Activated CD4-positive, alpha-beta T cell treated with anti-CD3 and anti-CD28 coated beads, Interleukin-2, amount 50 U/mL, for 48 hours (primary cell): Measurements from ENCODE around the gene MRPL51.

Experiments used
- DNase-seq, 2 experiments: peaks; one replicate each; pipeline ENCODE4 v3.0.0-alpha.2; 2020

MRPL51 gene

DNA sequence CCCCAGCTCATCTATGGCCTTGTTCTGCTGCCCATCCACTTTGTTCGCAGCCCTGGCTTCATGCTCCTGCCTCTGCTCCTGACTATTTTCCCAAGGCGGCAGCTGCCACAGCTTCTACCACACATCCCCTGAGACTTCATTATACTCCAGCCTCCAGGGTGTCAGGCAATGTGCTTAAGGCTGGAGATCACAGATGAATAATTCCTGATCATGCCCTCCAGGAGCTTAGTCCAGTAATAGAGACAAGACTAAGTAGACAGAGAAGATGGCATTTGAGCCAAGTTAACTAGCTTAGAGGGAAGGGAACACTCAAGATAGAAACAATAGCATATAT, 34.1 kb downstream of the MRPL51 start:
- no peak for DNase-seq

- DNase-seq: no peak
Observed at GRCh38 chr12:6458281-6459003, 34.6 kb downstream of the MRPL51 start.

DNA sequence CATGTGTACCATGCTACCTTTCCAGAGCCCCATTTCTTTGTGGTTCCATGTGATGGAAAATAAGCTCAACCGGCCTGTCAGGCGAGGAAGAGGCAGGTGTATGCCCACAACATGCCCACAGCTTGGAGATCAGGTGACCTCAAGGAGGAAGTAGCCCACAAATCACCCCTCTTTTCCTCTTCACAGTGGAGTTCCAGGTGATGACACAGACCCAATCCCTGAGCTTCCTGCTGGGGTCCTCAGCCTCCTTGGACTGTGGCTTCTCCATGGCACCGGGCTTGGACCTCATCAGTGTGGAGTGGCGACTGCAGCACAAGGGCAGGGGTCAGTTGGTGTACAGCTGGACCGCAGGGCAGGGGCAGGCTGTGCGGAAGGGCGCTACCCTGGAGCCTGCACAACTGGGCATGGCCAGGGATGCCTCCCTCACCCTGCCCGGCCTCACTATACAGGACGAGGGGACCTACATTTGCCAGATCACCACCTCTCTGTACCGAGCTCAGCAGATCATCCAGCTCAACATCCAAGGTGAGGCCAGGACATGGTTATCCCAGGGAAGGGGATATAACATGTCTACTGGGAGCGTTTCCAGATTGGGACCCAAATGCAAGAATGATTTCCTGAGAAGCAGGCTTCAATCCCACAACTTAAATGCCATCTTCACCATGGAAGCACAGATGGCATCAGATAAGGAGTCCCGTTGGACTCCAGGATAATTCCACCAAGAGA, 35.7 kb downstream of the MRPL51 start:
- DNase-seq: no peak

DNA sequence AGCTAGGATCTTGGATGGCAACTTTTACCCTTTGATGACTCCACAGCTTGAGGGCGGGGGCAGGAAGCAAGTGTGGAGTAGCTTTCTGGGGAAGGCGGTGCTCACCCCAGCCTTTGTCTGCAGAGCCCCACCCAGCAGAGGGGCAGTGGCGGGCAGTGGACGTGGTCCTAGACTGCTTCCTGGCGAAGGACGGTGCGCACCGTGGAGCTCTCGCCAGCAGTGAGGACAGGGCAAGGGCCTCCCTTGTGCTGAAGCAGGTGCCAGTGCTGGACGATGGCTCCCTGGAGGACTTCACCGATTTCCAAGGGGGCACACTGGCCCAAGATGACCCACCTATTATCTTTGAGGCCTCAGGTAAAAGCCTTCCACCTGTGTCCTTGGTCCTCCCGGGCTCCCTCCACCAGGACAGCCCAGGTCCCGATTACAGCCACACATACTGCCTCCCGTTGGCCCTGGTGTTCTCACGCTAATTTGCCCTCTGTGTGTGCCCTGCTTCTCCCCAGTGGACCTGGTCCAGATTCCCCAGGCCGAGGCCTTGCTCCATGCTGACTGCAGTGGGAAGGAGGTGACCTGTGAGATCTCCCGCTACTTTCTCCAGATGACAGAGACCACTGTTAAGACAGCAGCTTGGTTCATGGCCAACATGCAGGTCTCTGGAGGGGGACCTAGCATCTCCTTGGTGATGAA, 40.0 kb downstream of the MRPL51 start:
- DNase-seq: peak in 1 of 2 experiments; percentile 66

GRCh38 chr12:6452245-6452943, 40.7 kb downstream of the MRPL51 start:
- DNase-seq: peak in 1 of 2 experiments; percentile 42

DNA sequence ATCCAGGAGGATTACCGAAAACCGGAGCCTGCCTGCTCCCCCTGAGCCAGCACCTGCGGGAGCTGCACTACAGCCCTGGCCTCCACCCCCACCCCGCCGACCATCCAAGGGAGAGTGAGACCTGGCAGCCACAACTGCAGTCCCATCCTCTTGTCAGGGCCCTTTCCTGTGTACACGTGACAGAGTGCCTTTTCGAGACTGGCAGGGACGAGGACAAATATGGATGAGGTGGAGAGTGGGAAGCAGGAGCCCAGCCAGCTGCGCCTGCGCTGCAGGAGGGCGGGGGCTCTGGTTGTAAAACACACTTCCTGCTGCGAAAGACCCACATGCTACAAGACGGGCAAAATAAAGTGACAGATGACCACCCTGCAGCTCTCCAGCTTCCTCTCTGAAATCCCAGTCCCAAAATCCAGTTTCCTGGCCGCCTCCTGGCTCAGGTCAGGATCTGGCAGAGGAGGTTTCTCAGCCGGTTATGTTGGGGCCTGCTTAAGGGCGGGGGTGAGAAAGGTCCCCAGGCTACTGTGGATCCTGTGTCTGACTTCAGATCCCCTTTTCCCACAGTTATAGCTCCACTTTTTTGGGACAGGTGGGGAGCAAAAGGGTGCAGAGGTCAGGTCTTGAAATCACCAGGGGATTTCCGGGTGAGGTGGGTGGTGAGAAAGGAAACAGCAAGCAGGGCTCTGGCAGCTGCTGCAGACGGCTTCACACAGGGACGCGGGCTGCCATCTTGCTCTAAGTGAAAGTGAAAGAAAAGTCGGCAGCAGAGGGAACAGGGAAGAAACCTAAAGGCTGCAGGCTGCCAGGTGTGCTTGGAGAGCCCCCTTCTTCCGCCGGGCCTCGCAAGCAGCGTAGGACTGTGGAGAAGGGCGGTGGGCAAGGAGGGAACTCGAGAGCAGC, 41.5 kb downstream of the MRPL51 start, which contains the start of gene TAPBPL:
Gene TAPBPL, plus strand, starts transcription at position 695 of the 897 bp plus-strand sequence. CDS start 207 bp downstream, outside the sequence.
- peak; percentile 76 to 82 for DNase-seq

GRCh38 chr12:6450869-6451347, 42.2 kb downstream of the MRPL51 start:
- DNase-seq: peak in 1 of 2 experiments; percentile 63

DNA sequence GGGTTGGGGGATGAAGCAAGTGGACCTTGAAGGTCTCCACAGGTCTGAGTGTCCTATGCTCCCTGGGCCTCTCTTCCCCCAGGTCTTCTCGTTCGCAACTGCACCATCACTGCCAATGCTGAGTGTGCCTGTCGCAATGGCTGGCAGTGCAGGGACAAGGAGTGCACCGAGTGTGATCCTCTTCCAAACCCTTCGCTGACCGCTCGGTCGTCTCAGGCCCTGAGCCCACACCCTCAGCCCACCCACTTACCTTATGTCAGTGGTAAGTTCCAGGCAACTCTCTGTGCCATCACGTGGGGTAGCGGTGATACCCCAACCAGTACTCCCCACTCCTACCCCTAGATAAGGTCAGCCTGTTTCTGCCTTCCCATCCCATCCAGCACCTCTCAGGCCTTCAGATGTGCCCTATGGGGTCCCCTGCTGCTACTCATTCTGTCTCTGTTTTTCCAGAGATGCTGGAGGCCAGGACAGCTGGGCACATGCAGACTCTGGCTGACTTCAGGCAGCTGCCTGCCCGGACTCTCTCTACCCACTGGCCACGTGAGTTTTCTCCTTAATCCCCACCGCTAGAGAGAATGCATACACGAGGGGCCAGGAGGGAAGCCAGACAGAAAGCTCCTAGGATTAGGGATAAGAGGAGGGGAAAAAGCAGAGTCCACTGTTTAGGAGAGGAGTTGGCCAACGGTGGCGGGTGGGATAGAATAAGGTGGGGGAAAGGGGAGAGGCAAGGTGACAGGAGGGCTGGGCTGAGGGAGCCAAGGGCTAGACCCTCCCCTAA, 42.8 kb downstream of the MRPL51 start:
- DNase-seq: peak in 1 of 2 experiments; percentile 14

GRCh38 chr12:6444704-6445688, 48.1 kb downstream of the MRPL51 start, which contains the start of gene CD27:
TSS of gene CD27 (plus strand) at chr12:6444955. CDS start at chr12:6445096, 141 bp downstream.
- DNase-seq: no peak

- peak in 1 of 2 experiments; percentile 43 for DNase-seq
Observed at GRCh38 chr12:6444031-6444430, 49.0 kb downstream of the MRPL51 start.

GRCh38 chr12:6443361-6443983, 49.6 kb downstream of the MRPL51 start:
- peak in 1 of 2 experiments; percentile 71 for DNase-seq

GRCh38 chr12:6442836-6443235, 50.2 kb downstream of the MRPL51 start:
- DNase-seq: no peak
